Measurements from ENCODE around the gene GPR137C. TPM values are rescaled to one million over a fixed set of nuclear protein-coding genes. Genes with fewer than 3 reads are reported as not detected.

Gene GPR137C
- total and polyA plus RNA-seq, 2 of the 13 experiments (the other 11 are each of a cell fraction or from before 2014, with no cell fraction given): 0.34 to 0.51 TPM

DNA sequence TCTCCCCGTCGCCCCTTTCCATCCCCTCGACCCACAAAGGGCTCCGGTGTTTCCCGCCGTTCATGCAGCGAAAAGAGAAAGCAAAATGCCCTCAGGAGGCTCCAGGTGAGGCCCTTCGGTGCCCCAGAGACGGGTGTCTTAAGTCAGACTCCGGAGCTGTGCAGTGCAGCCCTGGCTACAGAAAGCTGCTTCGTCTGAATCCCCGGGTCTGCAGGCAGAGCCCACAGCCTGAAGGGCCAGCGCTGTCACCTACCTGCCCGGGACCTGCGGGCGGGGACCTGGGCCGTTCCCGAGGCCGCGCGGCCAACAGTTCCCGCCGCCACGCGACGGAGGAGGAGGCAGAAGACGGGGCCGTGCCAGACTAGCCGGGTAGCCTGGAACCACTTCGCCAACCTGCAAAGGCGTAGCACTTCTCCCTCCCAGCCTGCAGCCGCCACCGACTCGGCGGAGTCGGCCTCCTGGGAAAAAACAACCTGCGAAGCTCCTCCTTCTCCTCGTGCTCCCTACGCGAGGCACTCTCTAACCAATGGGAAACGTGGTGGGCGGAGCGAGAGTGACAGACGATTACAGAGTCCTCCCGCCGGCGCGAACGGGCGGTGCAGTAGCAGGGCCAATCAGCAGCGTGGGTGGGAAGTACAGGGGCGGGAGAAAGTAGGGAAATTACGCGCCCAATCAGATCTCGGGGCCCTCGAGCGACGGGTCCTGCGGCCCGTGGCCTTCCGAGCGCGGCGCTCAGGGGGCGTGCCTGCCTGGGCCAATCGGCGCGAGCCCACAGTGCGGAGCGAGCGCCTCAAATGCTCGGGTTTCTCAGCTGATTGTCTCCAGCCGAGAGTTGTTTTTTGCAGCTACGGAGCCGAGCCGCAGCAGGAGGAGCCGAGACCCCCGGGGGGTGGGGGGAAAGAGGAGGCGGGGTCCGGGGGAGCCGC lies at the start of gene GPR137C, which contains the start of gene TXNDC16 (continued):
- peak; percentile 46; the same call in 1 of the 2 replicates for TF ChIP-seq THAP11 (CRISPR knock-in tag; IDR thresholded peaks at IDR 0.05)
- no peak for TF ChIP-seq MTF2 (CRISPR knock-in tag; IDR thresholded peaks at IDR 0.05; ENCODE audit: borderline replicate concordance)
- peak; percentile 75; the same call in 1 of the 2 replicates for TF ChIP-seq ZNF747 (CRISPR knock-in tag; IDR thresholded peaks at IDR 0.05; ENCODE audit: borderline replicate concordance)
- TF ChIP-seq SP1 (IDR thresholded peaks at IDR 0.05): 0 out of 2 replicates have a peak, but pooled peaks have one; percentile 29
- TF ChIP-seq SP1 (CRISPR knock-in tag; IDR thresholded peaks at IDR 0.05): peak; percentile 94
- peak; percentile 49 for TF ChIP-seq HDAC2 (CRISPR knock-in tag; IDR thresholded peaks at IDR 0.05)
- no peak for TF ChIP-seq PRMT3 (CRISPR knock-in tag; IDR thresholded peaks at IDR 0.05; ENCODE audit: borderline replicate concordance, low read depth)
- TF ChIP-seq SRSF1 (optimal IDR thresholded peaks at IDR 0.05; ENCODE audit: low read depth, low read length): peak; percentile 87
- no peak for TF ChIP-seq GZF1 (CRISPR knock-in tag; IDR thresholded peaks at IDR 0.05)
- 0 out of 2 replicates have a peak, but pooled peaks have one; percentile 43 for TF ChIP-seq ARNT2 (CRISPR knock-in tag; IDR thresholded peaks at IDR 0.05; ENCODE audit: low read depth)
- TF ChIP-seq, protein P1, sequence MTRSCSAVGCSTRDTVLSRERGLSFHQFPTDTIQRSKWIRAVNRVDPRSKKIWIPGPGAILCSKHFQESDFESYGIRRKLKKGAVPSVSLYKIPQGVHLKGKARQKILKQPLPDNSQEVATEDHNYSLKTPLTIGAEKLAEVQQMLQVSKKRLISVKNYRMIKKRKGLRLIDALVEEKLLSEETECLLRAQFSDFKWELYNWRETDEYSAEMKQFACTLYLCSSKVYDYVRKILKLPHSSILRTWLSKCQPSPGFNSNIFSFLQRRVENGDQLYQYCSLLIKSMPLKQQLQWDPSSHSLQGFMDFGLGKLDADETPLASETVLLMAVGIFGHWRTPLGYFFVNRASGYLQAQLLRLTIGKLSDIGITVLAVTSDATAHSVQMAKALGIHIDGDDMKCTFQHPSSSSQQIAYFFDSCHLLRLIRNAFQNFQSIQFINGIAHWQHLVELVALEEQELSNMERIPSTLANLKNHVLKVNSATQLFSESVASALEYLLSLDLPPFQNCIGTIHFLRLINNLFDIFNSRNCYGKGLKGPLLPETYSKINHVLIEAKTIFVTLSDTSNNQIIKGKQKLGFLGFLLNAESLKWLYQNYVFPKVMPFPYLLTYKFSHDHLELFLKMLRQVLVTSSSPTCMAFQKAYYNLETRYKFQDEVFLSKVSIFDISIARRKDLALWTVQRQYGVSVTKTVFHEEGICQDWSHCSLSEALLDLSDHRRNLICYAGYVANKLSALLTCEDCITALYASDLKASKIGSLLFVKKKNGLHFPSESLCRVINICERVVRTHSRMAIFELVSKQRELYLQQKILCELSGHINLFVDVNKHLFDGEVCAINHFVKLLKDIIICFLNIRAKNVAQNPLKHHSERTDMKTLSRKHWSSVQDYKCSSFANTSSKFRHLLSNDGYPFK (CRISPR knock-in tag; IDR thresholded peaks at IDR 0.05; ENCODE audit: borderline replicate concordance): peak; percentile 28; the same call in 1 of the 2 replicates
- TF ChIP-seq, protein P2, sequence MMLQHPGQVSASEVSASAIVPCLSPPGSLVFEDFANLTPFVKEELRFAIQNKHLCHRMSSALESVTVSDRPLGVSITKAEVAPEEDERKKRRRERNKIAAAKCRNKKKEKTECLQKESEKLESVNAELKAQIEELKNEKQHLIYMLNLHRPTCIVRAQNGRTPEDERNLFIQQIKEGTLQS (CRISPR knock-in tag; IDR thresholded peaks at IDR 0.05): peak; percentile 34; the same call in 1 of the 2 replicates
- TF ChIP-seq HOXA3 (CRISPR knock-in tag; IDR thresholded peaks at IDR 0.05): peak; percentile 28; the same call in 1 of the 2 replicates
- TF ChIP-seq MAZ (IDR thresholded peaks at IDR 0.05; ENCODE audit: borderline replicate concordance, low read depth, low read length): no peak; the same call in 1 of the 2 replicates
- peak; percentile 76 for TF ChIP-seq MAZ (CRISPR knock-in tag; IDR thresholded peaks at IDR 0.05; ENCODE audit: low read depth)
- TF ChIP-seq CCDC6 (CRISPR knock-in tag; IDR thresholded peaks at IDR 0.05): 0 out of 2 replicates have a peak, but pooled peaks have one; percentile 12
- TF ChIP-seq NR1H2 (CRISPR knock-in tag; IDR thresholded peaks at IDR 0.05; ENCODE audit: borderline replicate concordance, low read depth): no peak
- no peak for TF ChIP-seq ZBTB8A (CRISPR knock-in tag; IDR thresholded peaks at IDR 0.05; ENCODE audit: borderline replicate concordance, low read depth)

Data from HepG2 (cell line).